KOPT-K1 (cell line): ENCODE measurements around the gene FCHSD1.

Experiments
- H3K27ac ChIP-seq: fragments of 200-600 bp; sonication (generic); 2 replicates; pipeline ENCODE4 v1.5.1; 2016; ENCODE audit warnings: antibody characterized with exemption, mild to moderate bottlenecking, low read depth, low read length; ENCODE audit not compliant: poor library complexity, severe bottlenecking
- H3K36me3 ChIP-seq: fragments of 200-600 bp; sonication (generic); 2 replicates; pipeline ENCODE4 v1.5.1; 2017; ENCODE audit warnings: antibody characterized with exemption, mild to moderate bottlenecking, low read length, moderate library complexity; ENCODE audit not compliant: insufficient read depth
- H3K9me3 ChIP-seq: fragments of 200-600 bp; sonication (generic); 2 replicates; pipeline ENCODE4 v1.5.1; 2017; ENCODE audit warnings: antibody characterized with exemption, low read length, mild to moderate bottlenecking; ENCODE audit not compliant: insufficient read depth, poor library complexity, severe bottlenecking

Gene FCHSD1

DNA sequence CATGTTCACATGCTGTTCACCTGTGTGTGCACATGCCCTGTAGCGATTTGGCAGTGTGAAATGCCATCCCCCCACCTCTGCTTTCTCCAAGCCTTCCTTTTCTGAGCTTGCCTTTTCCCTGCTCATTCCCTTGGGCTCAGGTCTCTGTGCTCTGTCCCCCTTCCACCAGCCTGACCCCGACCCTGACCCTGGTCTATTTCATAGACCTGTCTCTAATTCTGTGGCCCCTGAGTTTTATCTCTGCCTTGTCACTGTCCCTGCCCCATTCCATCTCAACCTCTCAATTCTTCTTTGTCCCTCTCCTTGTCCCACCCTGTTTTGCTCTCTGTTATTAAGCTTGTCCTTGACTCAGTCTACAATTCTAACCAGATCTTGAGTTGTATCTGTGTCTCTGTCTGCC lies 30.1 kb upstream of the FCHSD1 start:
- no peaks in the 10 kb centered on the region for H3K36me3 ChIP-seq
- no peak overlapping the region for H3K27ac ChIP-seq

DNA sequence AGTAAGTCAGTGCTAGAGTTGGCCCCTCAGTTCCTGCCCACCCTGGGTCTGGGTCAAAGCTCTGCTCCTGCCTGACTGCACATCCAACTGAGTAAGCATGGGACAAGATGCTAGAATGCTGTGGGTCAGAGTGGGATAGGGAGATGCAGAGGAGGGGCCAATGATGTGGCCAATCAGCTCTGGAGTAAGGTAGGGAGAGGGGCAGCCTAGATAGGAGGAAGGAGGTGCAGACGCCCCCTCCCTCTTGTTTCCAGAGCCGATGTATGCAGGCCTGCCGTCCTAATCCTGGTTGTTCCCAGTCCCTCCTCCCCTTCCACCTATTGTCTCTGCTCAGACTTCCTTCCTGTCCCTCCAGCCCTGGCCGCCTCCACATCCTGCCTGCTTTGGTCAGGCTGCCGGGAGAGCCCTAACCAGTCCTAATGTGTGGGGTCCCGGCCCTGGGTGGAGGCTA lies 29.6 kb upstream of the FCHSD1 start:
- Histone ChIP-seq H3K36me3 (no peaks in the 10 kb centered on the region), H3K9me3 (no peaks in the 10 kb centered on the region), H3K27ac (no peak overlapping the region)

More for the DNA sequence above, 30.1 kb upstream of the FCHSD1 start:
- H3K9me3 ChIP-seq = no peaks in the 10 kb centered on the region

DNA sequence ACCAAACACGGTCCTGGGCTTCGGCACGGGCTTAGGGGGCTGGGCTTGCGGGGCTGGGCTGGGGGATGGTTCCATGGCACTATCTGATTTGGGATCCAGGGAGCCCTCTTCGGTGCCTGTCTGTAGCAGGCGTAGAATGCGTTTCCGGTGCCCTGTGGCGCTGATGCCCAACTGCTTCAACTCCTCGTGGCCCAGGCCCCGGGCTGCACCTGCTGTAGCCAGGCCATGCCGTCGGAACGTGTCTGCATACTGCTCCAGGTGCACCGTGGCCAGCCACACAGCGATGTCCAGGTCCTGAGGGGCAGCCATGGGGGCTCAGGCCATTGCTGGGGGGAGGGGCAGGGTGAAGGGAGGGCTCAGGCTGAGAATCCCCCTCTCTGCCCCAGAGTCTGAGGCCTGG lies 29.0 kb upstream of the FCHSD1 start:
- Histone ChIP-seq H3K9me3 (no peaks in the 10 kb centered on the region), H3K27ac (no peak overlapping the region), H3K36me3 (no peaks in the 10 kb centered on the region)

DNA sequence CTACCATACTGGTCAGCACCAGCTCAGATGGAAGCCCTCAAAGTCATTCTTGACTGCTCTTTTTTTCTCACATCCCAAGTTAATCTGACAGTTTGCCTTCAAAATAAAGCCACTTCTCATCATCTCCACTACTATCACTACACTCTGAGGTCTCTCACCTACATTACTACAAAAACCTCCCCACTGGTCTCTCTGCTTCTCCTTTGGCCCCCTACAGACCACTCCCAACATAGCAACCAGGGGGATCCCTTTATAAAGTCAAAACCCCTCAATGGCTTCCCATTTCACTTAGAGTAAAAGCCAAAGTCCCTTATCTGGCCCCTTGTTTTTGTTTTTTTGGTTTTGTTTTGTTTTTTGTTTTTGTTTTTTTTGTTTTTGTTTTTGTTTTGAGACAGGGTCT lies 26.2 kb upstream of the FCHSD1 start:
- no peak overlapping the region for H3K27ac ChIP-seq
- H3K9me3 ChIP-seq = no peaks in the 10 kb centered on the region
- no peaks in the 10 kb centered on the region for H3K36me3 ChIP-seq

DNA sequence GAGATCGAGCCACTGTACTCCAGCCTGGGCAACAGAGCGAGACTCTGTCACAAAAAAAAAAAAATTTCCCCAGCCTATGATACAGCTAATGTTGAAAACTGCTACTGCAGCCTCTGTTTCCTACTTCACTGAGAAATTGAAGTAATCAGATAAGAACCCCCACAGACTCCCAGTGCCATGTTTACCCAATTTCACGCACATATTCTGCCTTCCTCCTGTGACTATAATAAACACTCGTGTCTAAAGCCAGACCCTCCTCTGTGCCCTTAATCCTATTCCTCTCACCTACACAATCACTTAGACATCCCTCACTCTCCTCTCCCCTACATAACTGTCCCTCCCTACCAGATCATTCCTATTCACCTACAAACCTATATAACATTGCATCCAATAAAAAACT lies 24.5 kb upstream of the FCHSD1 start:
- no peaks in the 10 kb centered on the region for H3K9me3 ChIP-seq
- H3K27ac ChIP-seq = no peak overlapping the region
- no peaks in the 10 kb centered on the region for H3K36me3 ChIP-seq

DNA sequence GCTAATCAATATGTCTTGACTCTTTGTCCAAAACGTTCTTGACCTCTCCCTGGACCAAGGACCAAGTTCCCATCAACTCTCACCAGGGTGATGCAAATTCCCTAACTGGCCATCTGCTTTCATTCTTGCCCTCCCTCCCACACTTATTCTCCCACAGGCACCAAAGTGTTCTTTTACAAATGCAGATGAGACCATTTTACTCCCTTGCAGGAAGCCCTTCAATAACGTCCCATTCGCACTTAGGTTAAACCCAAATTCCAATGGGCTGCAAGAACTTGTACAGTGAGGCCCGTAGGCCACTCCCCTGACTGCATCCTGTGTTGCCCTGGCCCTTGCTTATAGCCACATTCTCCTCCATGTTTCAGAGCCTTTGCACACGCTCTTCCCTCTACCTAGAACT lies 23.5 kb upstream of the FCHSD1 start:
- Histone ChIP-seq H3K9me3 (no peaks in the 10 kb centered on the region), H3K27ac (no peak overlapping the region), H3K36me3 (no peaks in the 10 kb centered on the region)

DNA sequence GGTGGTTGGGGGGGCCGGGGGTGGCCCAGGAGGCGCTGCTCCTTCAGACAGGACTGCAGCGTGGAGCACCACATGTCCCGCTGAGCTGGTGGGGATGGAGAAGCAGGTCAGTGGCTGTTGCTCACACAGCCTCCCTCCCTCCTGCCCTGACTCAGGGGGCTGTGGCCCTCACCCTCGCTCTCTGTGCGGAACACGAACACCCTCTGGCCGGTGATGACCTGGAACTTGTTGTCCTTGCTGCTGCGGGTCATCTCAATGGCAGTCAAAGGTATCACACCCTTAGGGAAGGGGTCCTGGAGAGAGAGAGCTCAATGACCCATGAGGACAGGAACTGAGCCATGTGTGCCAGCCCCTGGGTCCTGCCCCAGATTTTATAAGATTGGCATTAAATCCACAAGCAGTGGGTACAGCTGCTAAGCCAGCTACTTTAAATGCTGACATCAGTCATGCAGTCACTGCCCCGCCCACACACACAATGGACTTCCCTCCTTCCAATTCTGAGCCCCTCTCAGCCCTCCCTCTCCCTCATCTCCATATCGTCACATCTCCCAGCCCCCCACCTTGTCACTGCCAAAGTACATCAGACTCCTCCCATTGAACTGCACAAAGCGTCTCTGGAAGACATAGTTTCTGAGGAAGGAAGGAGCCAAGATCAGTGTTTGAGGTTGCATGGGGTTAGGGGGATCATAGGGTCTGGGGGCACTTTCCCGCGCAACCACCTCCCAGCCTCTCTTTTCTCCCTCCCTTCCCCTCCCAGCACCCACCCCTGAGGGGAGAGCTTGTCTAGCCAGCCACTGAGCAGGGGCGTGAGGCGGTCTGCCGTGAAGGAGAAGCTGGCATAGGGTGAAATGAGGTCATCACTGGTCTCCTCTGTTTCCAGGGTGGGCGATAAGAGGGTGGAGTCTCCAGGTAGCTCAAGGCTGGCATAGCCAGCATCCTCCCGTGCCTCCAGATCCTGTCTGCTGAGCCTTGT lies 21.9 kb upstream of the FCHSD1 start:
- no peaks in the 10 kb centered on the region for H3K36me3 ChIP-seq
- H3K27ac ChIP-seq = no peak overlapping the region
- H3K9me3 ChIP-seq = no peaks in the 10 kb centered on the region

DNA sequence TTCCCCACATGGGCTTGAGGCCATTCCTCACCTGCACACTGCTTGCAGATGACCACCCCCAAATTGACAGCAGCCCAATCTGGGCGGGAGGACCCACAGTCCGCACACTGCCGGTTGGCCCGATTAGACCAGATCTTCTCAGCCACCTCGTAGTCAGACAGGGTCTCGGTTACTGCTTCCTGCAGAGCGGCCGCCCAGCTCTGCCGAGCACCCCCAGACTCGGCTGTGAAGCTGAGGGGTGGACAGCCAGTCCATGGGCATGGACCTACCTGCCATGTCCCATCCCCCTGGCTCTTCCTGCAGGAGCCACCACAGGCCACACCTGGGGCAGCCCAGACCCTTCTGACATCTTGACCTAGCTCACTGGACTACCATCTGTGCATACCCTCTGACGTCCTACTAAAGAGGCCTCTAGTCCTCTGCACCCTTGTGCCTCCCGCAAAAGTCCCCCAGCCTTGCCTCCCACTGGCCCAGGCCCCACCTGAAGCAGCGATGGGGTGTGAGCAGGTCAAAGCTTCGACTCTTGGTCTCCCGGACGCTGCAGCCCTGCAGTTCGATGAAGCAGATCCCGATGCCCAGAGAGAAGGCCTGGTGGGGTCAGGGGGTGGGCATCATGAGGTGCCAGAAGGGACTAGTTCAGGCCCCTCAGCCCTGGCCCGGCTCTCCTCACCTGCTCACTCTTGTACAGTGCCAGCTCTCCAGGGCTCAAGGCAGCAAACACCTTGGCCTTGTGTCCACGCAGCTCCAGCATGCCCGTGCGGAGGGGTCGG lies 21.0 kb upstream of the FCHSD1 start:
- Histone ChIP-seq H3K27ac (no peak overlapping the region), H3K36me3 (no peaks in the 10 kb centered on the region), H3K9me3 (no peaks in the 10 kb centered on the region)

DNA sequence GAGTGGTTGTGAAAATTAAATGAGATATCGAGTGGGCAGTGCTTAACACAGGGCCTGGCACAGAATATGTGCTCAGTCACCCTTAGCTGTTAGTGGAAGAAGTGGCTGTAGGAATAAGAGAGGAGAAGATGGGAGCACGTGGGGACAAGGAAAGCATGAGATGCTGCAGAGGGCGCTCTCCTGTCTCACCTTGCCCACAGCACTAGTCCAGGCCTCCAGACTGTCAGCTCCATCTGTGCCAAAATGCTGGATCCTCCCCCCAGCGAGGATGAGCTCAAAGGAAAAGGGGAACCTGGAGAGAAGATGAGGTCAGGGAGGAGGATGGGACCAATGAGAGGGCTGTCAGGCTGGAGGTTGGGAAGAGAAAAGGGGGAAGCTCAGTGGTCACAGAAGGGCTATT lies 18.3 kb upstream of the FCHSD1 start:
- Histone ChIP-seq H3K36me3 (no peaks in the 10 kb centered on the region), H3K27ac (no peak overlapping the region), H3K9me3 (no peaks in the 10 kb centered on the region)

DNA sequence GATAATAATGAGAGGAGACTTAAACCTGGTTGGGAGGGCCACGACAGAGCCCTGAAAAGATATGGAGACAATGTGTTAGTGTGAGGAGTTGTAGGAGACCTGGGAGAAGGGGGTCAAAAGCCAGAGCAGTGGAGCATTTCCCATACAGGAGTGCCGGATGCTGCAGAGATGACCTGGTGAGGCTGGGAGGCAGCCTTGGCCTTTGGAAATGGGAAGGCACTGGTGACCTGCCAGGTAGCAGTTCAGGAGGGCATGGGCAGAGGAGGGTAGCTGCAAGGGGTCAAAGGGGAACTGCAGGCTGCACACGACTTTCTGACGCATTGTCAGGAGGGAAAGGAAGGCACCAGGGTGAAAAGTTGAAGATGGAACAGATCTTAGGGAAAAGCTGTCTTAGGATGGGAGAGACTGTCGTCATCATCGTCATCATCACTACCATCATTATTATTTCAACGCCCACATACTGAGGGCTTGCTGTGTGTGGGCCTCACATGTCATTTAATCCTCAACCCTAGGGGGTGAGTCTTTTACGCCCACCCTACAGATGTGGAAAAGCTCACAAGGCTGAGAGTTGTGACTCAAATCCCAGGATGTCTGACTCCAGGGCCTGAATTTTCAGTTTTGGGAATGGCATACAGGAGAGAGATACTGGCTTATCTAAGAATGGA lies 17.5 kb upstream of the FCHSD1 start:
- Histone ChIP-seq H3K27ac (no peak overlapping the region), H3K9me3 (no peaks in the 10 kb centered on the region), H3K36me3 (no peaks in the 10 kb centered on the region)

DNA sequence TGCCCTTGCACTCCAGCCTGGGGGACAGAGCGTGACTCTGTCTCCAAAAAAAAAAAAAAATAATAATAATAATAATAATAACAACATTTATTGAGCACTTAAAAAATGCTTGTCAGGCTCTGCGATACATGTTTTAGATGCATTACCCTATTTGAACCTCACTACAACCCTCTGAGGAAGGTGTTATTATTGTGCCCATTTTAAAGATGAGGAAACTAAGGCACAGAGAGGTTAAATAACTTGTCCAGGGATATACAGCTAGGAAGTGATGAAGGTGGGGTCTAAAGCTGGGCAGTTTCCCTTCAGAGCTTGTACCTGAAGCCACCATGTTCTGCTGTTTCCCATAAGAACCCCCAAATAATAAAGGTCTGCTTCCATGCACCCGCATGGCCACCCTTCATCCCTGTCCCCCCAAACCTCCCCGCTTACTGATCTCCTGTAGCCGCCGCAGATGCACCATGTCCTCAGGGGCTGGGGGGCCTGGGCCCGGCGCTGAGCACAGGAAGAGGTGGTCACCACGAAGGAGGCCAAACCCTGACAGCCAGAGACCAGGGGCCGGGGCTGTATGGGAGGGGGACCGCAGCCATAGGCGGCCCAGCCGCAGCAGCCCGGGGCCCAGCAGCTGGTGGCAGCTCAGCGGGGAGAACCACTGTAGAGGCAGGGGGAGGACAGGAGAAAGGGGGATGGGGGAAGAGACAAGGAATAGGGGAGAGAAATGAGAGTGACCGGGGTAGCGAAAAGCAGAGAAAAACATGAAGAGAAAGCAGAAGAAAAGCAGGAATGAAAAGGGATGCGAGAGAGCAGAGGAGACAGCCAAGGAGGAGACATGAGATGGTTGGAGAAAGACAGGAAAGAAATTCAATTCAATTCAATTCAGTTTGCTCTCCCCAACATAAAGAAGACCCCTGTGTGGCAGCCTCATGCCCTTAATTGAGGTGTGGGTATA lies 15.1 kb upstream of the FCHSD1 start:
- Histone ChIP-seq H3K9me3 (no peaks in the 10 kb centered on the region), H3K36me3 (no peaks in the 10 kb centered on the region), H3K27ac (no peak overlapping the region)

DNA sequence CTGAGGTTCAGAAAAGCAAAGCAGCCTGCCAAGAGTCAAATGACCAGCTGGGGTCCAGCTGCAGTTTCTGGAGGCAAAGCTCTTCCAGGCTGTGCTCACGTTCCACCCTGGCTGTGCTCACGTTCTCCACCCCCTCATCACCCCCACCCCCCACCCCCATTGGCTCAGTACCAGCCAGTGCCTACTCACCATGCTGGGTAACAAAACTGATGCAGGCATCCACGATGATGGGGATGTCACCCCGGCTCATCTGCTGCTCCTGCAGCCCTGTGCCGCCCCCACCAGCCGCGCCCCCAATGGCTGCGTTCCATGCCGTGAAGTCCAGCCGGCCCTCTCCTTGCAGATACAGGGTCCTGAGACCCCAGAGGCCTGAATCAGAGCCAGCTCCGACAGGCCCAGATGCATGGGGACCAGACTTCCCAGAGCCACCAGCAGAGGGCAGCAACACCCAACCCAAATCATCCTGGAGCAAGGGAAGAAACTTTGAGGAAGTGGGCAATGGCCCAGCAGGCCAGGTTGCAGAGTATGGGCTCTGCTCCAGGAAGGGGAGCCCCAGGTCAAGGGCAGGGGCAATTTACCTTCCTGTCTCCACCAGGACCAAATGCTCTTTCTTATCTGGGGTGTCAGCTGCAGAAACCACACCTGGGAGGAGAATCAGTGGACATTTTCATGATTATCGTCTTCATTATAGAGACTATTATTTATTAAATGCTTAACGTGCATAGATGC lies 13.7 kb upstream of the FCHSD1 start:
- Histone ChIP-seq H3K27ac (no peak overlapping the region), H3K9me3 (no peaks in the 10 kb centered on the region), H3K36me3 (no peaks in the 10 kb centered on the region)

DNA sequence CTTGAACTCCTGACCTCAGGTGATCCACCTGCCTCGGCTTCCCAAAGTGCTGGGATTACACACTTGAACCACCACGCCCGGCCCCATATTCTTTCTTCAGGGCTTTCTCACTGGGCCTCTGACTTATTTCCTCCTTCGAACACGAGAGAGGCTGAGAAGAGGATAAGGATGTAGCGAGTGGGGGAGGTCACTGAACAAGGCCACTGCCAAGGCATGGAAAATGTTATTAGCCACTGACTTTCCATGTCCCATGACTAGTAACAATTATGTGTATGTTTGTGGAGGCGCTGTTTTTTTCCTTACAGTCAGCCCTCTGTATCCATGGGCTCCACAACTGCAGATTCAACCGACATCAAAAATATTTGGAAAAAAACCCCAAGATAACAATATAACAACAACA lies 12.3 kb upstream of the FCHSD1 start:
- H3K36me3 ChIP-seq = no peaks in the 10 kb centered on the region
- no peaks in the 10 kb centered on the region for H3K9me3 ChIP-seq

DNA sequence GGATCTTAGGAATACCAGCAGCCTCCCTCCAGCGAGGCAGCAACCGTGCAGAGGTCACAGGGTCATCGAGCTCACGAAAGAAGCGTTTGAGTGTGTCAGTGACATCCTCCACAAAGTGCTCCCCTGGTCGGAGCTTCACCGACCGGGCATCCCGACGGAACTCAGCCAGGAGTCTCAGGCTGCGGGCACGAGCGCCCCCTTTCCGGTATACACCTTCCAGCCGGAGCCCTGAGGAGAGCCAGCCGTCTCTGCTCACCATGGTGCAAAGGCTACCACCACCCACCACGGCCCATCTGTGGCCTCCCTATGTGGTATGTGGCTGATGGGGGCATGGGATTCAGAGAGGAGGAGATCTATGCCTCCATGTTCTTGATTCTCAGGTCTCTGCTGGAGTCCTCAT lies 10.8 kb upstream of the FCHSD1 start:
- Histone ChIP-seq H3K36me3 (no peaks in the 10 kb centered on the region), H3K27ac (no peak overlapping the region), H3K9me3 (no peaks in the 10 kb centered on the region)

More for the DNA sequence above, 12.3 kb upstream of the FCHSD1 start:
- no peak overlapping the region for H3K27ac ChIP-seq
